Ishikawa (cell line): ENCODE measurements around the gene MRTFA.

ENCODE experiments used
- CEBPB ChIP-seq: IDR thresholded peaks from 2 replicates; pipeline ENCODE4 v1.6.1; 2012
- CREB1 ChIP-seq: IDR thresholded peaks from 2 replicates; pipeline ENCODE4 v1.6.1; 2012; ENCODE audit warnings: low read depth
- EGR1 ChIP-seq: IDR thresholded peaks from 2 replicates; pipeline ENCODE4 v1.6.1; 2012
- EP300 ChIP-seq: IDR thresholded peaks from 2 replicates; pipeline ENCODE4 v1.6.1; 2012; ENCODE audit warnings: borderline replicate concordance
- FOXM1 ChIP-seq: IDR thresholded peaks from 2 replicates; pipeline ENCODE4 v1.6.1; 2012; ENCODE audit warnings: low read depth, borderline replicate concordance
- MAX ChIP-seq: IDR thresholded peaks from 2 replicates; pipeline ENCODE4 v1.6.1; 2012
- NFIC ChIP-seq: IDR thresholded peaks from 2 replicates; pipeline ENCODE4 v1.6.1; 2012
- RAD21 ChIP-seq: IDR thresholded peaks from 2 replicates; pipeline ENCODE4 v1.6.1; 2012; ENCODE audit warnings: low read depth
- TAF1 ChIP-seq: IDR thresholded peaks from 2 replicates; pipeline ENCODE4 v1.6.1; 2012; ENCODE audit warnings: low read depth, mild to moderate bottlenecking
- TCF12 ChIP-seq: IDR thresholded peaks from 2 replicates; pipeline ENCODE4 v1.6.1; 2012; ENCODE audit warnings: low read depth
- TEAD4 ChIP-seq: IDR thresholded peaks from 2 replicates; pipeline ENCODE4 v1.6.1; 2012
- YY1 ChIP-seq: IDR thresholded peaks from 2 replicates; pipeline ENCODE4 v1.6.1; 2012; ENCODE audit warnings: low read depth
- ZBTB7A ChIP-seq: IDR thresholded peaks from 2 replicates; pipeline ENCODE4 v1.6.1; 2012; ENCODE audit warnings: low read depth
- TF ChIP-seq, protein P1 (sequence below): IDR thresholded peaks from 2 replicates; pipeline ENCODE4 v1.6.1; 2012
- TF ChIP-seq, protein P2 (sequence below): IDR thresholded peaks from 2 replicates; pipeline ENCODE4 v1.6.1; 2012; ENCODE audit warnings: low read depth, mild to moderate bottlenecking

The MRTFA gene

GRCh38 chr22:40421941-40422340, 214.6 kb downstream of the MRTFA start:
- TF ChIP-seq RAD21 (no peak), EP300 (no peak), MAX (no peak), TAF1 (no peak), TEAD4 (no peak), NFIC (no peak), ZBTB7A (no peak), YY1 (no peak), CEBPB (no peak), CREB1 (no peak), FOXM1 (no peak), EGR1 (no peak), TCF12 (no peak)
- TF ChIP-seq, protein P1, sequence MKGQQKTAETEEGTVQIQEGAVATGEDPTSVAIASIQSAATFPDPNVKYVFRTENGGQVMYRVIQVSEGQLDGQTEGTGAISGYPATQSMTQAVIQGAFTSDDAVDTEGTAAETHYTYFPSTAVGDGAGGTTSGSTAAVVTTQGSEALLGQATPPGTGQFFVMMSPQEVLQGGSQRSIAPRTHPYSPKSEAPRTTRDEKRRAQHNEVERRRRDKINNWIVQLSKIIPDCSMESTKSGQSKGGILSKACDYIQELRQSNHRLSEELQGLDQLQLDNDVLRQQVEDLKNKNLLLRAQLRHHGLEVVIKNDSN = no peak
- TF ChIP-seq, protein P2, sequence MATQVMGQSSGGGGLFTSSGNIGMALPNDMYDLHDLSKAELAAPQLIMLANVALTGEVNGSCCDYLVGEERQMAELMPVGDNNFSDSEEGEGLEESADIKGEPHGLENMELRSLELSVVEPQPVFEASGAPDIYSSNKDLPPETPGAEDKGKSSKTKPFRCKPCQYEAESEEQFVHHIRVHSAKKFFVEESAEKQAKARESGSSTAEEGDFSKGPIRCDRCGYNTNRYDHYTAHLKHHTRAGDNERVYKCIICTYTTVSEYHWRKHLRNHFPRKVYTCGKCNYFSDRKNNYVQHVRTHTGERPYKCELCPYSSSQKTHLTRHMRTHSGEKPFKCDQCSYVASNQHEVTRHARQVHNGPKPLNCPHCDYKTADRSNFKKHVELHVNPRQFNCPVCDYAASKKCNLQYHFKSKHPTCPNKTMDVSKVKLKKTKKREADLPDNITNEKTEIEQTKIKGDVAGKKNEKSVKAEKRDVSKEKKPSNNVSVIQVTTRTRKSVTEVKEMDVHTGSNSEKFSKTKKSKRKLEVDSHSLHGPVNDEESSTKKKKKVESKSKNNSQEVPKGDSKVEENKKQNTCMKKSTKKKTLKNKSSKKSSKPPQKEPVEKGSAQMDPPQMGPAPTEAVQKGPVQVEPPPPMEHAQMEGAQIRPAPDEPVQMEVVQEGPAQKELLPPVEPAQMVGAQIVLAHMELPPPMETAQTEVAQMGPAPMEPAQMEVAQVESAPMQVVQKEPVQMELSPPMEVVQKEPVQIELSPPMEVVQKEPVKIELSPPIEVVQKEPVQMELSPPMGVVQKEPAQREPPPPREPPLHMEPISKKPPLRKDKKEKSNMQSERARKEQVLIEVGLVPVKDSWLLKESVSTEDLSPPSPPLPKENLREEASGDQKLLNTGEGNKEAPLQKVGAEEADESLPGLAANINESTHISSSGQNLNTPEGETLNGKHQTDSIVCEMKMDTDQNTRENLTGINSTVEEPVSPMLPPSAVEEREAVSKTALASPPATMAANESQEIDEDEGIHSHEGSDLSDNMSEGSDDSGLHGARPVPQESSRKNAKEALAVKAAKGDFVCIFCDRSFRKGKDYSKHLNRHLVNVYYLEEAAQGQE = no peak

DNA sequence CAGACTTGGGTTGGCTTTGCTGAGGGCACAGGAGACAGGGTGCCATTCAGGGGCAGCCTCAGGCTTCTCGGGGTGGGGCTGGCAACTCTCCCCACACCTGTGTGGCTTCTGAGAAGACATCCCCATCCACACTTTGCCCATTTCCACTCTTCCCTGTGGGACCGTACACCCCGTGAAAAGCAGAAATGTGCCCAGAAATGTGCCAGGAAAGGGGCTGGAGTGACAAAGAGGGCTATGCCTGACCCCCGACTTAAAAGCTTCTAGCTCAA, 215.5 kb downstream of the MRTFA start:
- TF ChIP-seq CEBPB (no peak), CREB1 (no peak), EP300 (no peak), YY1 (no peak), TAF1 (no peak), FOXM1 (no peak), NFIC (no peak), EGR1 (no peak), TCF12 (no peak), RAD21 (no peak), MAX (no peak), TEAD4 (no peak), ZBTB7A (no peak)
- TF ChIP-seq, protein P1 = no peak
- TF ChIP-seq, protein P2 = no peak

- TF ChIP-seq CEBPB (no peak), EGR1 (no peak)
These were observed 216.0 kb downstream of the MRTFA start for GRCh38 chr22:40420341-40421081.

GRCh38 chr22:40419718-40420117, 216.8 kb downstream of the MRTFA start:
- no peak for TF ChIP-seq ZBTB7A
- TF ChIP-seq NFIC = no peak

DNA sequence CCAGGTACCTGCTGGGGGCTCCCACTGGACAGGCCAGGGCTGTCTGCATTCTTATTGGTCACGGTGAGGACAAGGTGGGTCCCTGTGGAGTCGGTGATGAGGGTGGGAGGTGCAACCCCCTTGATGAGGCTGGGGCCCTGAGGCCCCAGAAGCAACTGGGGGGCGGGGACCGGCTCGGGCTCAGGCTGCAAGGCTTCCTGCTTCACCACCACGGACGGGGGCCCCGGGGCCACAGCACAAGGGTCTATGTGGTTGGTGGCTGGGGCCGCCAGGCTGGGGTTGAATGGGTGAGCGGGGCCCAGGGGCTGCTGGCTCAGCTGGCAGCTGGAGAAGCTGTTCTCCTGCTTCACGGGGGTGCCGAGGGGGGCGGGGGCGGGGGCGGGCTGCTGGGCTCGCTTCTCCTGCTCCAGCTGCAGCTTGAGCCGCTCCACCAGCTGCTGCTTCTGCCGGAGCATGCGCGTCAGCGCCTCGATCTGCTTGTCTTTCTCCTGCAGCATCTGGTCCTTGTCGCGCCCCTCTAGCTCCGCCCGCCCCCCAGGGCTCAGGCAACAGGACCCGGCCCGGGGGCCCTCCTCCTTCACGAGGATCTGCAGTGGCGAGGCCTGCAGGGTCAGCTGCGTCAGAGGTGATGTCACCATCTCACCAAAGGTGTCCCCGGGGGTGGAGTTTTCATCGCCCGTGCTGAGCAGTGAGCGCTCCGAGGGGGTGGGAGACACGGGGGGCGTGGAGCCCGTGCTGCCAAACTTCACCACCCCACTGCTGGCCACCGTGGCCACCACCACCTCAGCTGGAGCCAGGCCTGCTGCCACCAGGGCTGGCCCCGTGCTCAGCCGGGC, 217.9 kb downstream of the MRTFA start:
- TF ChIP-seq FOXM1 (no peak), TEAD4 (no peak), EP300 (no peak), TAF1 (no peak), YY1 (no peak), NFIC (no peak), ZBTB7A (no peak), CEBPB (no peak), TCF12 (no peak), RAD21 (no peak), CREB1 (no peak)
- TF ChIP-seq, protein P2 = no peak
- TF ChIP-seq, protein P1 = no peak
